IPS-15b (cell line): ENCODE results near the gene RSPH1.

ENCODE experiments used
- H3K27me3 ChIP-seq: one replicate; pipeline ENCODE4 v1.6.1; 2013; ENCODE audit warnings: low read length; ENCODE audit not compliant: control insufficient read depth, insufficient read depth
- H3K36me3 ChIP-seq: one replicate; pipeline ENCODE4 v1.6.1; 2013; ENCODE audit warnings: low read length; ENCODE audit not compliant: control insufficient read depth, insufficient read depth
- H3K4me1 ChIP-seq: one replicate; pipeline ENCODE4 v1.6.1; 2013; ENCODE audit warnings: mild to moderate bottlenecking, low read length; ENCODE audit not compliant: control insufficient read depth, insufficient read depth
- H3K4me3 ChIP-seq: one replicate; pipeline ENCODE4 v1.5.1; 2013; ENCODE audit warnings: low read depth, low read length
- H3K9ac ChIP-seq: one replicate; pipeline ENCODE4 v1.6.1; 2013; ENCODE audit warnings: low read depth, mild to moderate bottlenecking, low read length
- H3K9me3 ChIP-seq: one replicate; pipeline ENCODE4 v1.6.1; 2013; ENCODE audit warnings: mild to moderate bottlenecking, low read length; ENCODE audit not compliant: control insufficient read depth, insufficient read depth

The RSPH1 gene

DNA sequence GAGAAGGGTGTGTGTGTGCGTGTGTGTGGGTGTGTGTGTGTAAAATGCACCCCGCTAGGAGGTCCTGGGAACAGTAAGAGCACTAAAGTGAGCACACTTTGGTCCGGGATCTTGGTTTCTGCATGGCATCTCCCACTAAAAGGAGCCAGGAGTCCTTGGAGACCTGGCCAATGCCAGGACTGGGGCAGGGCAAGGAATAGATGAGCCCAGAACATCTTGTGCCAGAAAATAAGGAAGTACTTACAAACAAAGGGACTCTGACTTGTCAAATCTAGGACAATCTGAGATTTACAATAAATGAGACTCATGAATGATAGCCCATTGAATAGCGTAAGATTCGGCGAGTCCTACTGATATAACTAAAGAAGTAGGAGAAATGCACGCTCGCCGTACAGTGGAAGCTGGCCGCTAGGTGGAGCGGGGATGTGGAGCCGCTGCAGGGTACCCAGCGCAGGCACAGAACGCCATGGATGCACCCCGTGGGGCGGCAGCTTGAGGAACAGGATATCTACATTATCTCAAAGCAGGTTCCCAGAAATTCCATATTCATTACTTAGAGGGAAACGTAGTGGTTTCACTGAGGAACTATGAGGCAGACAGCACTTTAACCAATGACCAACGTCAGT lies 24.7 kb upstream of the RSPH1 start:
- Histone ChIP-seq H3K4me3 (no peak overlapping the region), H3K36me3 (peaks cover 9% of the 10 kb centered on the region), H3K9ac (no peak overlapping the region), H3K4me1 (peaks cover 21% of the 10 kb centered on the region), H3K9me3 (no peaks in the 10 kb centered on the region), H3K27me3 (no peaks in the 10 kb centered on the region)

DNA sequence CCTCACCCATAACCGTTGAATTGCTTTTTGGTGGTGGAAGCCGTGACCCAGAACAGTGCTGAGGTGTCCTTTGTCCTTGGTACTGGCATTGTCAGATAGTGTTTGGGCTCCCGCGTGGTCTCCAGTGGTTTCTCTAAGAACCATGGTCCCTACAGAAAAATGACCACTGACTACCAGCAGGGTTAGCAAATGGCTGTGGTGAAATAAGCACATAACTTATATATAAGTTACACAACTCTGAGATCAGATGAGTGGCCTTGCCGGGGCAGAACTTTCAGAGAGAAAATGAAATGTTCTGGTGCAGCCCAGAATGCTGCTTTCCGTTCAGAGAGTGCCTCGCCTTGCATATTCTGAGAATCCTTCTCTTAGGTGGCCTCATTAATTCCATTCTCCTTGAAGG lies 22.6 kb upstream of the RSPH1 start:
- Histone ChIP-seq H3K4me1 (peaks cover 12% of the 10 kb centered on the region), H3K4me3 (no peak overlapping the region)

DNA sequence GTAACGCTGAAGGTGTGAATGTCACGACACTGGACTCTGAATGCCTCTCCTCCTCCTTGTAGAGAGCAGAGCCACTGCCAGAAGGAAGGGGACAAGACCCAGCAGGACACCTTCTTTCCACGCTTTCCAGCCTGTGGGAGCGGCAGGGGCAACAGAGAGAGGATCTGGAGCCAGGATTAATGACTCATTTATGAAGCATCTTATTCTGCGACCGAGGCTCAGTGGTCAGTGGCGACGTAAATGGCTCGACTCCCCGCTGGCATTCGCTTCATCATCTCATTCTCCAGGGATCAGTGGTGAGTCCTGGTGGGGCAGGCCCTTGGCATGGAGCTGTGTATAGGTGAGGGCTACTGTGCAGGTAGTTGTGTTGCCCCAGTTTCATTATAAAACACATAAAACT lies 22.2 kb upstream of the RSPH1 start:
- Histone ChIP-seq H3K36me3 (peaks cover 9% of the 10 kb centered on the region), H3K9ac (no peak overlapping the region), H3K9me3 (no peaks in the 10 kb centered on the region), H3K27me3 (no peaks in the 10 kb centered on the region), H3K4me1 (peaks cover 12% of the 10 kb centered on the region), H3K4me3 (no peak overlapping the region)

More for the DNA sequence above, 22.6 kb upstream of the RSPH1 start:
- Histone ChIP-seq H3K9ac (no peak overlapping the region), H3K27me3 (no peaks in the 10 kb centered on the region), H3K36me3 (peaks cover 9% of the 10 kb centered on the region), H3K9me3 (no peaks in the 10 kb centered on the region)

DNA sequence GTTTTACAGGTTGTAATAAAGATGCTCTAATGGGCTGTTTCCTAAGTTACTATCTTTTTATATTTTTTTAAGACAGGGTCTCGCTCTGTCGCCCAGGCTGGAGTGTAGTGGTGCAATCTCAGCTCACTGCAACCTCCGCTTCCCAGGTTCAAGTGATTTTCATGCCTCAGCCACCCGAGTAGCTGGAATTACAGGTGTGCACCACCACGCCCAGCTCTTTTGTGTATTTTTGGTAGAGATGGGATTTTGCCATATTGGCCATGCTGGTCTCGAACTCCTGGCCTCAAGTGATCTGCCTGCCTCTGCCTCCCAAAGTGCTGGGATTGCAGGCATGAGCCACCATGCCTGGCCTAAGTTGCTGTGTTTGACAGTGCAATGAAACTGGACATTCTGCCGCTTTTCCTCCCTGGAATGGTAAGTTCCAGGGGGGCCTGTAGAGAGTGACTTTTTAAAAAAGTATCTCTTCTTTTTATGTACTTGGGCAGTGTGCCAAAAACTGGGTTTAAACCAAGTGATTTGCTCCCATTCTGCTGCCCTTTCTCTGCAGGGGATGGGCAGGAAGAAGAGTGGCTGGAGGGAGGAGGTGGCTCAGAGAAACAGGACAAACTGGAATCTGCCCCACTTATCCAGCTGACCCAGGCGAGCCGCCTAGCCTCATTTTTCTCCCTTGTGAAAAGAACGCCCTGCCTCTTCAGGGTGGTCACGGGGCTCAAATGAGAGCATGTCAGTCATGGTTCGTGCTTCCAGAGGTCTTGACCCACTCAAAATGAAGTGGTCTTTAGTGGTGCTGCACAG lies 19.9 kb upstream of the RSPH1 start:
- H3K4me1 ChIP-seq = peaks cover 12% of the 10 kb centered on the region
- H3K4me3 ChIP-seq = peak overlapping the region; percentile 64
- peaks cover 6% of the 10 kb centered on the region for H3K36me3 ChIP-seq
- no peaks in the 10 kb centered on the region for H3K9me3 ChIP-seq
- no peak overlapping the region for H3K9ac ChIP-seq
- H3K27me3 ChIP-seq = peaks cover 6% of the 10 kb centered on the region

DNA sequence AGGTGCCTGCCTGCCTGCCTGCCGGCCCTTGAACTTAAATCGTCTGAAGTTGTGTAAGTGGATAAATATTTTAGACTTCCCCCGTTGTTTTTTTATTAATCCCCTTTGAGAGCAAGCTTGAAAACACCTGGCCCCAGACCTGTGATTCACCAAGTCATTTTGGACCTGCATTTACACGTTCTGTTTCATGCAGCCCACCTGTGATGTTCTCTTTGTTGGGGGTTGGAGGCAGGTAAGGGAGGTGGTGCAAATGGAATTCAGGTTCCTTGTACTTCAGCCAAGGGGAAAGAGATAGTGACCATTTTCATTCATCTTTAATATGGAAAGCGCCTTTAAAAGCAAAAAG lies 18.8 kb upstream of the RSPH1 start:
- Histone ChIP-seq H3K9me3 (no peaks in the 10 kb centered on the region), H3K9ac (peak overlapping the region; percentile 32), H3K27me3 (peaks cover 6% of the 10 kb centered on the region), H3K4me1 (peaks cover 12% of the 10 kb centered on the region), H3K36me3 (peaks cover 6% of the 10 kb centered on the region), H3K4me3 (peak overlapping the region; percentile 64)

DNA sequence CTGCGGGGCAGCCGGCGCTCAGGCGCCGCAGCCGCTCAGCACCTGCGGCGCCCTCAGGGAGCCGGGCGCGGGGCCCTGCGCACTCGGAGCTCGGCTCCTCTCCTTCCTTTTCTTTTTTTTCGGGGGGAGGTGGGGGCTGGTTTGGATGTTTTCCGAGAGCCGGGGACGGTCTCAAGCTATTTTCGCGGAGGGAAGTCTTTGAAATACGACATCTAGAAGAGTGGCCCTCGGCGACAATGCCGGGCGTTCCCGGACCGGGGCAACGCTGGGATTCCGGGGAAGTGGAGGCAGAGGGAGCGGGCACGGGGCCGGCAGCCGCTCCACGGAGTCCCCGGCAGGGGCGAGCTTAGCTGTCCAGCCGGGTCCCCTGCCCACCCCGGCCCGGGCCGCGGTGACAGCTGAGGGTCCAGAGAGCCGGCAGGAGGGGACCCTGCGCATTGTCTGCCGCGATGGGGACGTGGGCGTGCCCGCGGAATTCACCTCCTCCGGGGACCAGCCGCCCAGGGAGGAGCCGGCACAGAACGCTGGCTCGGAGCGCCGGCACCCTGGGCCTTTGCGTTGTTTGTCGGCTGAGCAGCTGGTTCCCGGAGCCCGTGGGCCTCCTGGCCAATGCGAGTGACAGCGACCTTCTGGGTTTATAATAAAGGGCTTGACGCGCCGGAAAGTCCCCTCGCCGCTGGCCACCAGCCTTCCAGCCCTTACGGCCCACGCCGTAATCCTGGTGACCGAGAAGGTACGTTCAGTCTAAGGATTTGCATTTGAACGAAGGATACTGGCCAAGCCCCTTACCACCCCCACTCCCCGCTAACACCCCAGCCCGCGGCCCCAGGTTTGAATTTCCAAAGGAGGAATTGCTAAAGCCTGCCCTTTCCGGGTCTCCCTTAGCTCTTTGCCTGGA lies 18.2 kb upstream of the RSPH1 start:
- Histone ChIP-seq H3K27me3 (peaks cover 6% of the 10 kb centered on the region), H3K4me3 (peak overlapping the region; percentile 64), H3K9me3 (no peaks in the 10 kb centered on the region), H3K4me1 (peaks cover 12% of the 10 kb centered on the region), H3K9ac (peak overlapping the region; percentile 32), H3K36me3 (peaks cover 6% of the 10 kb centered on the region)

DNA sequence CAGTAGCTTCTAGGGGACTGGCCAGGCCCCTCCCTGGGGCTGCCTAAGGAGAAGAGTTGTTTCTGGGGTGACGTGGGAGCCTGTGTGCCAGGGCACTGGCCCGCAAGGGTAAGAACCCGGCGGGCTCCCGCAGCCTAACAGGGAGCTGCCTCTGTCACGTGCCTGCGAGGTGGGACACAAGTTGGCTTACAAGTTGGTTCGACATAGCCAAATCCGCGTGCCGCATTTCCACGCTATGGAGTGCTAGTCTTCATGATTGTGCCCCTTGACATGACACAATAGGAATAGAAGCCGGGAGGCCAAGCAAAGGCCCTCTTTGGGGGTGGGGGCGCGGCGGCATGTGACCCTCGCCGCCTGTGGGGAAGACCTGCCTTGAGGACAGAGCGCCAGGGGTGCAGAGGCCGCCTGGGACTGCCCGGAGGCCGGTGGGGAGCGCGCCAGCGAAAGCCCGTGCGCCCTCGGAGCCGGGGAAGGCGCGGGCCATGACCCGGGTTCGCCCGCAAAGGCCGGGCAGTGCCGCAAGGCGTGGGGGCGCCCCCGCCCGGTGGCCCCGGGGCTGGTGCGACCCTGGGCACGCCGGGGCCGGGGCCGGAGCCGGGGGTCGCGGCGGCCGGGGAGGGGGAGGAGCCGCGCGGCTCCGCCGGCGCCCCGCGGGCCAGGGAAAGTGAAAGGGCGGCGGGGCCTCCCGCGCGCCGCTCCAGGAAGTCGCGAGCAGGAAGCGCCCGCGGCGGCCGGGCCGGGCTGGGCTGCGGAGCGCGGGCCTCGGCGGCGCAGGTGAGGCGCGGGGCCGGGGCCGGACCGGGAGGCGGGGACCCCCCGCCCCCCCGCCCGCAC lies 17.3 kb upstream of the RSPH1 start, which contains the start of gene SLC37A1:
Gene SLC37A1, plus strand, starts transcription at position 702 of the 834 bp plus-strand sequence. CDS start 4,603 bp downstream, outside the sequence.
- H3K27me3 ChIP-seq = peaks cover 6% of the 10 kb centered on the region
- peaks cover 12% of the 10 kb centered on the region for H3K4me1 ChIP-seq
- H3K9ac ChIP-seq = peak within 1 kb of the TSS; percentile 60
- no peaks in the 10 kb centered on the region for H3K9me3 ChIP-seq
- H3K4me3 ChIP-seq = peak within 1 kb of the TSS; percentile 64
- H3K36me3 ChIP-seq = peaks cover 3% of the 10 kb centered on the region

DNA sequence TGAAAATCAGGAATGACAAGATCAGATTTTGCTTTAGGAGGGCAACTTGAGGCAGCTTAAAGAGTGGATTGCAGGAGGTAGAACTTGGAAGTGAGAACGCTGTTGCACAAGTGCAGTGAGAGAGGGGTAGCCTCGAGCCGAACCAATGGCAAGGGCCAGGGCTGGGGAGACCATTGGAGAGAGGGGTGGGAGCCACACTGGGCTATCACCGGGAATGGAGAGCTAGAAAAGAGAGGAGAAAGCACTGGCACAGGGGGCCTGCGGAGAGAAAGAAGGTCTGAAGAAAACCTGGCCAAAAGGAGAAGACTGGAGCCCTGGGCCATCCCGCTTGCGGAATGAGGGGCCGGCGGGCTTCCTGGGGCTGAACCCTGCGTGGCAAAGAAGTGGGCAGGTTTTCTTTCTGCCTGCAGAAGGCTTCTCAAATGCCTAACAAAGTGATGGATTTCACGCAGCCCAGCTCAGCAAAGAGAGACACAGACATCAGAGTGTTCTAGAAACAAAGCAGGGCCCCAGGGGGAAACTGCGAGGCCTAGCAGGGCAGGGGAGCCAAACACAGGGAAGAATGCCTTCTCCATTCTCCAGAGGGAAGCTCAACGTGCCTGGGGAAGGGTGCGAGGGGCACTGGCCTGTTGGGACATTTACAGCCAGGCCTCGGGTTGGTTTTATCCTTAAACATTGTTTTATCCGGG lies 16.5 kb upstream of the RSPH1 start:
- Histone ChIP-seq H3K9ac (no peak overlapping the region), H3K9me3 (no peaks in the 10 kb centered on the region), H3K36me3 (no peaks in the 10 kb centered on the region), H3K4me1 (peaks cover 12% of the 10 kb centered on the region), H3K4me3 (no peak overlapping the region), H3K27me3 (peaks cover 6% of the 10 kb centered on the region)

DNA sequence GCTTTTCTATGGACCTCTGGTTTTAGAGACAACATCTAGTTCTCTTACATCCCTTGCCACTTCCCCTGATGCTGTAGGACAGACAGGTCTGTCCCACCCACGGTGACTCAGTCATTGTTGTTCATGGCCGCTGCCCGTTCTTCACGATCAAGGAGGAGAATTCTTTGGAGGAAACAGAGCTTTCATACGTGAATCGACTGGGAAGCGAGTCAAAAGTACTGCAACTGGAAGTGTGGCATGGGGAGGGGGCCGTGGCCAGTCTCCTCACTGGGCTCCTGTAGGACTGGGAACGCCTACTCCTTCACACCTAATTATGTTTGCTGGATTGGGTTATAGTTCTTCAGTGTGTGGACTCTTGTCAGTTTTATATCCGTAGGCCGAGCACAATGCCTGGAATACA lies 13.2 kb upstream of the RSPH1 start:
- Histone ChIP-seq H3K9me3 (no peaks in the 10 kb centered on the region), H3K4me3 (no peak overlapping the region), H3K9ac (no peak overlapping the region), H3K36me3 (no peaks in the 10 kb centered on the region), H3K27me3 (peaks cover 6% of the 10 kb centered on the region), H3K4me1 (no peaks in the 10 kb centered on the region)

DNA sequence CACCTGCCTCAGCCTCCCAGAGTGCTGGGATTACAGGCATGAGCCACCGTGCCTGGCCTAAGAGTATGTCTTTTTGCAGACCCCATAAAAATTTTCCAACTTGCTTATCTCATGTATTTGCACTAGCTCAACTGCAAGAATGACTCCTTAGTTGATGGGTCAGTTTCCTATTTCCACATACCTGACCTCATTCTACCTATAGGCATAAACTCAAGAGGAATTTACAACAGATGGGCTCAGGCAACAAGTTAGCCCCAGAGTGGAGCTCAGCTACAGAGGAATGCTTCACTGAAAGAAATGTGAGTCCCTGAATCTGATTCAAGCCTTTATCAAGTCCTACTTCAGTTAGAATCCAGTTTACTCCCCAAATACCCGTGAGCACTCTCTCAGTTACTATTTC lies 12.3 kb upstream of the RSPH1 start:
- Histone ChIP-seq H3K4me3 (no peak overlapping the region), H3K4me1 (no peaks in the 10 kb centered on the region), H3K36me3 (no peaks in the 10 kb centered on the region), H3K9me3 (no peaks in the 10 kb centered on the region), H3K27me3 (peaks cover 6% of the 10 kb centered on the region), H3K9ac (no peak overlapping the region)
